HG02852 (cell line): ENCODE results near the gene NAV2.

Experiments used
- ATAC-seq: cut with Tn5 transposase; IDR thresholded peaks from one replicate; pipeline ENCODE4 v1.9.1; 2021; ENCODE audit warnings: mild to moderate bottlenecking, moderate library complexity; ENCODE audit not compliant: unreplicated experiment

NAV2 gene

DNA sequence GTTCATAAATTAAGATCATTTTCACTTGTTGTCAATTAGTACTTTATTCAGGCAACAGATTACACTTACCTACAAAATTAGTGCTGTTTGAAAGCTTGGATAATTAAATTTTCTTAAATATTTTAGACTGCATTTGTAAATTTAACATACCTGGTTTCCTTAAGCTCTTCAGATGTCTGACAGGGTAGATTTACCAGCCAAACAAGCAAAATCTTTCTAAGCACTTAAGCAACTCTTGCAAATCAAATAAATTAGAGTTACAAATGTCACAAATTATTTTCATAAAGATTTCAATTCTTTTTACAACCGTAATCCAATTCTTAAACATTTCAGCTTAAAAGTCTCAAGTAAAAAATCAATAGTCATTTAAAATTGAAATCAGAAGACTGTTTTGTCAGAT lies 317.8 kb downstream of the NAV2 start:
- ATAC-seq: no peak

GRCh38 chr11:20031155-20032001 lies 318.7 kb downstream of the NAV2 start:
- no peak for ATAC-seq

- no peak for ATAC-seq
Measured at GRCh38 chr11:20032127-20032526, 319.5 kb downstream of the NAV2 start.

GRCh38 chr11:20032577-20033260 lies 320.1 kb downstream of the NAV2 start:
- no peak for ATAC-seq

- no peak for ATAC-seq
Measured at GRCh38 chr11:20033806-20034205, 321.2 kb downstream of the NAV2 start.

DNA sequence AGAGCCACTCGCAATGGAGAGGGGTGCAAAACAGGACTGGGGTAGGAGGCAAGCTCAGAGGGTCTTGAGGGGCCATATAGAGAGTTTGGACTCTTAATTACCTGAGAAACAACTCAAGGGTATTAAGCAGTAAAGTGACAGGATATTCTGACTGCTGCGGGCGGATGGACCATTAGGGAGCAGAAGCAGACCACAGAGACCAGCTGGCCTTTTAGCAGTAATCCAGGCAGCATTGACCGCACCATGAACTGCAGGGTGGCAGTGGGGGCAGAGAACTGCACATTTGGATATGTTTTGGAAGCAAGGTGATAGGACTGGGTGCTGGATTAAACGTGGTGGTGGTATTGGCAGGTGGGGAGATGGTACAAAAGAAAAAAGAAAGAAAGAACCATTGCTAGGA lies 322.3 kb downstream of the NAV2 start:
- no peak for ATAC-seq

DNA sequence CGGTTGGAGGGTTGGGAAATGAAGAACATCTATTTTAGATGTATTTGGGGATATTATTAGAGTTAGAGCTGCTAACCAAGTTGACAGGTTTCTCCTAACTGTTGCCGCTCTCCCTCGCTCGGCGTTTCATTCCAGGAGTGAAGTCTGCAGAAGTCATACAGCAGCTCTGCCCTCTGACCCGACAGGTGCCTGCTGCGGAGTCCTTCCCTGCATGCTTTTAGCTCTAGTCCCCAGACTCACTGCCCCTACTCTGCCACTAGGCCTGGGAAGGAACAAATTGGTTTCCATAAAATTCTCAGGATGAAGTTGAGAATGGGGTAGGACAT lies 322.7 kb downstream of the NAV2 start:
- ATAC-seq: no peak

GRCh38 chr11:20035701-20036601 lies 323.3 kb downstream of the NAV2 start:
- ATAC-seq: no peak

DNA sequence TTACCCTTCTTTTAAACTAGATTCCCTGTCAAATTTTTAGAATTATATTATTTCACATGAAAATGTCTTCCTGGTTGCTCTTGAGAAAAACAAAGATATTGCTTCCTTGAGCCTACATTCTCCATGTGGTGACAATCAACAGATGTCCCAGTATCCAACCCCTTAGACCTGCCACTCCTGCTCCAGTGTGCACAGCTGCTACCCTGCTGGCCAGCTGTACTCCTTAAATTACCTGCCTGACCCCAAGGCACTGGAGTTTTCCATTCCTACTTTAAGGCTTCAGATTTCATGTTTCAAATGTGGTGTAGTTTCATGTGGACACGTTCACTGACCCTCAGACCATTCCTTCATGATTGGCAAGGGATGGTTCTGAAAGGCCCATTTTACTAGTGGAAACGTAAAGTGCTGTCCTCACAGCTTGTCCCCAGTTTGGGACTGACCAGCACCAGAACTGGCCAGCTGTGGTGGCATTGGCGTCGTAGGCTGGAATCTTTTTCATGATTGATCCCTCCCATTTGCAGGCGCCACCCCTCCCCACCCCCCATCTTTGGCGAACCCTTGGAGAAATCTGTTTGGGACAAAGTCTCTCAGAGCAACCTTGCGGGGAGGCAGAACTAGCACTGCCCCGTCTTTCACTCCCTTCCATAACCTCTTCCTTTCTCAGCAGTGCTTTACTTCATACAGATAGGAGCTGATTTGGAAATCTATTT lies 324.1 kb downstream of the NAV2 start:
- ATAC-seq: peak; percentile 9

GRCh38 chr11:20037396-20038153 lies 324.9 kb downstream of the NAV2 start:
- ATAC-seq: peak; percentile 78

DNA sequence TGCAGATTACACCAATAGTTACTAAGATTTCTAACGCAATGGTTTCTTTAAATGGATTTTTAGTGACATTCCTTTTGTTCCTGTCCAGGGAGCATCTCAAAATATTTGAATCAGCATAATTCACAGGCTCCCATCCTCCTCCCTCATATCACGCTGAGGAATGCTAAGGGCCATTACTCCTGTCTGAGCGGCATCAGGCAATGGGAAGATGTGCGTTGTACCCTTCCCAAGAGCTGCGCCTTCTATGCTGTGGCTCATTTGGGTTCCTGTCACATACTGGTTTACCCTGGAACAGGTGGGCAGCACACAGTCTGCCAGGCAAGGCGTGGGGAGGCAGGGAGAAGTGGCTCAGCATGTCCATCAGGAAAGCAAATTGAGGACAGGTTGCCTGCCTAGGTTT lies 325.8 kb downstream of the NAV2 start:
- no peak for ATAC-seq

DNA sequence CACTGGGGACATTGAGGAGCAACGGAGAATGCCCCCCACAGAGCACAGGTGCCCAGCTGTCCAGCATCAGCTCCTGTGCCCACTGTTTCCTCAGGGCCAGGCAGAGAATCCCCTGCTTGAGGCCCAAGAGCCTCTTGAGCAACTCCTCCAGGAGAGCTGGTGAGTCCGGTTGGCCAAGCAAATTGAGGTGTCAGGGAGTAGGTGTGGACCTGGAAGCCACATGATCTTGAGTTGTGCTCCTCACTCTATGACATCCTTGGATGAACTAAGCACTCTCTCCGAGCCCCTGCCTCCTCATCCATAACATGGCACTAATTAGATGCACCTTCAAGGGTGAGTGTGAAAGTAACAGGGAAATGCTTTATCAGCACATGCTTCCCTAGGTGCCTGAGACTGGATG lies 326.3 kb downstream of the NAV2 start:
- ATAC-seq: no peak

- no peak for ATAC-seq
Measured at GRCh38 chr11:20041499-20041898, 328.9 kb downstream of the NAV2 start.

- no peak for ATAC-seq
Measured at GRCh38 chr11:20042045-20042639, 329.5 kb downstream of the NAV2 start.

GRCh38 chr11:20042811-20043341 lies 330.2 kb downstream of the NAV2 start:
- ATAC-seq: no peak

DNA sequence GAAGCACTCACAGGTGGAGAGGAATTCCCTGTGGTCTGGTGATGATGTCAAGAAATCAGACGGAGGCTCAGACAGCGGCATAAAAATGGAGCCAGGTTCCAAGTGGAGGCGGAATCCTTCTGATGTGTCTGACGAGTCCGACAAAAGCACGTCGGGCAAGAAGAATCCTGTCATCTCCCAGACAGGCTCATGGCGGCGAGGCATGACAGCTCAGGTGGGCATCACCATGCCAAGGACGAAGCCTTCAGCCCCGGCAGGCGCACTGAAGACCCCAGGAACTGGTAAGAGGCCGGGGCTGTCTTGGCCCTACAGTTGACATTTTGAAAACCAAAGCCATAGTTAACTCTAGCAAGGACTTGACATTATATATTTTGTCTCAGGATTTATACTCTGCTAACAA lies 331.4 kb downstream of the NAV2 start:
- ATAC-seq: no peak

DNA sequence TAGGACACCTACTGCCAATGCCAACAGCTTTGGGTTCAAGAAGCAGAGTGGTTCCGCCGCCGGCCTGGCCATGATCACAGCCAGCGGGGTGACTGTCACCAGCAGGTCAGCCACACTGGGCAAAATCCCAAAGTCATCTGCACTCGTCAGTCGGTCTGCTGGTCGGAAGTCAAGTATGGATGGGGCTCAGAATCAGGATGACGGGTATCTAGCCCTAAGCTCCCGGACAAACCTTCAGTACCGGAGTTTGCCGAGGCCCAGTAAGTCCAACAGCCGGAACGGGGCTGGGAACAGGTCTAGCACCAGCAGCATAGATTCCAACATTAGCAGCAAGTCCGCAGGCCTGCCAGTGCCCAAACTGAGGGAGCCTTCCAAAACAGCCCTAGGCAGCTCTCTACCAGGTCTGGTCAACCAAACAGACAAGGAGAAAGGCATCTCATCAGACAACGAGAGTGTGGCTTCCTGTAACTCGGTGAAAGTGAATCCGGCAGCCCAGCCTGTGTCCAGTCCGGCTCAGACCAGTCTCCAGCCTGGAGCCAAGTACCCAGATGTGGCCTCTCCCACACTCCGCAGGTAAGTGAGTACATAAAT lies 332.6 kb downstream of the NAV2 start:
- no peak for ATAC-seq

- ATAC-seq: no peak
Measured at GRCh38 chr11:20046416-20046815, 333.8 kb downstream of the NAV2 start.
